ENCODE data around the gene KHSRP. TPM values are rescaled to one million over a fixed set of nuclear protein-coding genes. Genes with fewer than 3 reads are reported as not detected.
A peak's percentile ranks its signal among the peaks of the same experiment; 100 is the strongest.

Gene KHSRP
- total RNA-seq, 1 donor = 118 TPM

DNA sequence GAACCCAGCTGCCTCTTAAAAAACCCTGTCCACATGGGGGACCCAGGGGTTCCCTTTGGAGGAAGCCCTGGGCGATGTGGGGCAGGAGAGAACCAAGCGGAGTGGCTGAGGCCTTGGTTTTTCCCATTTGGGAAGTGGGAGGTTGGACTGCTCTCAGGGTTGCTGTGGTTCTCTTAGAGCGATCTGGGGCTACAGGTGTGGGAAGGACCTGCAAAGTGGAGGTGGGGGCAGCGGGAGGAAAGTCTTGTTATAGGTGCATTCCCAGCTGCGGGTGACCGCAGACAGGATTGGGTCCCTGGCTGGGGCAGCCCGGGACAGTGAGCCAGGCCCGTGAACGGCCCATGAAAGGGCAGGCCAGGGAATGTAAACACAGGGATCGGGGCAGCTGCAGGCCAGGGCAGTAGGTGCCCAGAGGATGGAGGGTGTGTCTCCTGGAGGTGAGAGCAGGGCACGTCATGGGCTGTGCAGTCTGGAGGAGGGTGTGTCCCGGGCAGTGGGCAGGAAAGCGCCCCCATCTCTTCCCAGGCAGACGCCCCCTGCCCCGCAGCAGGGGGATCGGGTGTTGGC is 34.2 kb upstream of the KHSRP start:
- TF ChIP-seq, protein P1, sequence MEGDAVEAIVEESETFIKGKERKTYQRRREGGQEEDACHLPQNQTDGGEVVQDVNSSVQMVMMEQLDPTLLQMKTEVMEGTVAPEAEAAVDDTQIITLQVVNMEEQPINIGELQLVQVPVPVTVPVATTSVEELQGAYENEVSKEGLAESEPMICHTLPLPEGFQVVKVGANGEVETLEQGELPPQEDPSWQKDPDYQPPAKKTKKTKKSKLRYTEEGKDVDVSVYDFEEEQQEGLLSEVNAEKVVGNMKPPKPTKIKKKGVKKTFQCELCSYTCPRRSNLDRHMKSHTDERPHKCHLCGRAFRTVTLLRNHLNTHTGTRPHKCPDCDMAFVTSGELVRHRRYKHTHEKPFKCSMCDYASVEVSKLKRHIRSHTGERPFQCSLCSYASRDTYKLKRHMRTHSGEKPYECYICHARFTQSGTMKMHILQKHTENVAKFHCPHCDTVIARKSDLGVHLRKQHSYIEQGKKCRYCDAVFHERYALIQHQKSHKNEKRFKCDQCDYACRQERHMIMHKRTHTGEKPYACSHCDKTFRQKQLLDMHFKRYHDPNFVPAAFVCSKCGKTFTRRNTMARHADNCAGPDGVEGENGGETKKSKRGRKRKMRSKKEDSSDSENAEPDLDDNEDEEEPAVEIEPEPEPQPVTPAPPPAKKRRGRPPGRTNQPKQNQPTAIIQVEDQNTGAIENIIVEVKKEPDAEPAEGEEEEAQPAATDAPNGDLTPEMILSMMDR (IDR thresholded peaks at IDR 0.05; ENCODE audit: insufficient read depth, low read depth, low read length) = no peak
- DNase-seq (ENCODE audit: low read depth) = no peak
- peak overlapping the region; percentile 77 for H3K4me3 ChIP-seq (ENCODE audit: low read depth, low read length)

DNA sequence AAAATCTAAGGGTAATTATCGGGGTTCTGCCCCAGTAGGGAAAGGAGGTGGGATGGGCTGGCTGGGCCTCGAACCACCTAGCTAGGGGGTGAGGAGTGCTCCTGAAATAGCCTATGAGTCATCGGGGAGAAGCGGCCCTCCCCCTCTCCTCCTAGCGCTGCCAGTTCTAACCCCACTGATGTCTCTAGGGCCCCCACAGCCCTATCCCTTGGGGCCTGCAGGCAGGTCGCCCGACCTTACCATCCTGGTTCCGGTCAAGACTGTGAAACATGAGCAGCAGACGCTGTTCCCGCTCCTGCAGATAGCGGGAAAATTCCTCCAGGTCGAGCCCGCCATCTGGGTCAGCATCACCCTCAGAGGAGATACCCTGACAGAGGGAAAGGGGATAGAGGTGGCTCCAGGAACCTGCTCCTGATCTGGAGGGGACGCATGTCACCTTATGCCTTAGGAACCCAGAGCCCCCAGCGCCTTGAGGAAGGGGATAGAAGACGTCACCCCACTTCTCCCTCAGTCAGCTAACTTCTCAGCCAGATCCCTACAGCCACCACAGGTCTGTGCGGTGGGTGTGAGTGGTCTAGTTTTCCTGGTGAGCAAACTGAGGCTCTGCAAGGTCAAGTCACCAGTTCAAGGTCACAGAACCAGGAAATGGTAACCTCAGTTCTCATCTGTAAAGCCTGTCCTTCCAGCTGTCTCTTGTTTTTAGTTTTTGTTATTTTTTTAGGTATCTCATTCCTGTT is 33.5 kb upstream of the KHSRP start:
- no peak for DNase-seq (ENCODE audit: low read depth)
- TF ChIP-seq, protein P1 (IDR thresholded peaks at IDR 0.05; ENCODE audit: insufficient read depth, low read depth, low read length) = no peak

DNA sequence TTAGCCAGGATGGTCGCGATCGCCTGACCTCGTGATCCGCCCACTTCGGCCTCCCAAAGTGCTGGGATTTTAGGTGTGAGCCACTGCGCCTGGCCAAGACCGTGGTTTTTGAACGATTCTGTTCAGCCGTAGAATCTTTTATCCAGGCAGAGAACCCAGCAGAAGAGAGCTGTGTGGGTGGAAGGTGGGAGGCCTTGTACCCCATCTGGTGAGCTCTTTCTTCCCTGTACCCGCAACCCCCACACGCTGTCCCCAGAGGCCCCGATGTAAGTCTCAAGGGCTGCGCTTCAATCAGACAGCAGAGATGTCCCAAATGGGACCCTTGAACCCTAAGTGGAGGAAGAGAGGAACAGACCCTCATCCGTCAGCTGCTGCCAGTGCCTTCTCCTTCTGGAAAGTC is 31.3 kb upstream of the KHSRP start:
- H3K4me3 ChIP-seq (ENCODE audit: low read depth, low read length) = no peak overlapping the region
- TF ChIP-seq, protein P1 (IDR thresholded peaks at IDR 0.05; ENCODE audit: insufficient read depth, low read depth, low read length) = no peak
- DNase-seq (ENCODE audit: low read depth) = no peak

More for the DNA sequence above, 33.5 kb upstream of the KHSRP start:
- no peak overlapping the region for H3K4me3 ChIP-seq (ENCODE audit: low read depth, low read length)

DNA sequence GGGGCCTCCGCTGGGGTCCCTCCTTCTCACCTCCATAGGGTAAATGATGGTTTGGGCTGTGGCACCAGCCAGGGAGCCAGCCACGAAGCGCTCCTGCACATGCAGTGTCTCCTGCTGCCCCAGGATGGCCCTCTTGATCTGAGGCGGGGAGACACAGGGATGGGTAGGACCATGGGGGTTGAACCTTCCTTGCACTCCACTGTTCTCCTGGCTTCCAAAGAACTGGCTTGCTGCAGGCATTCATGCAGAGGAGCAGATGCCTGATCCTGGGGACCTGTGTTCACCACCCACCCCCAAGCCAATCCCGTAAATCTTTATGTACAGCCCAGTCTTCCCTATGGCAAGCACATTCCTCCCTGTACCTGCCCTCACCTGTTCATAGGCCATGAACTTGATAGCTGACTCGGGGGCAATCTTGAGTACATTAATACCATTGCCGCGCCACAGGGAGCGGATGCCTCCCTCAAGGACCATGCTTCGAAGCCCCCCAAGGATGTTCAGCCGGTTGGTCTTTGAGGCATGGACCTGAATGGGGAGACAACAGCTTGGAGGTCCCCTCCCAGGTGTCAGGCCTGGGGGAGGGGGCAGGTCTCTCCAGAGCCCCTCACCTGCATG is 29.4 kb upstream of the KHSRP start:
- H3K4me3 ChIP-seq (ENCODE audit: low read depth, low read length) = no peak overlapping the region
- TF ChIP-seq, protein P1 (IDR thresholded peaks at IDR 0.05; ENCODE audit: insufficient read depth, low read depth, low read length) = no peak
- no peak for DNase-seq (ENCODE audit: low read depth)

DNA sequence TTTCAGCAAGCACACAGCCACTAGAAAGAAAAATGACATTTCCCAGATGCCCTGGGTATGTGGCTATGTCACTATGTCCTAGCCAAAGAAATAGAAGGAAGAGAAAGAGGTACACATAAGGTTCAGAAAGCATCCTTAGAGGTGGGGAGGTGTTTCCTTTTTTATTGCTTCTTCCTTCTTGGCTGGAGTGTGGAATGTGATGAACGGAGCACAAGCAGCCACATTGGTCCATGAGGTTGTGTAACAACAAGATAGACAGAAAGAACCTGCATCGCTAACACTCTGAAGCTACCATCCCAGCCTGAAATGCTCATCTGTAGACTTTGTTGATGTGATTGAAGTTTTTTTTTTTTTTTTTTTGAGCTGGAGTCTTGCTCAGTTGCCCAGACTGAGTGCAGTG is 28.3 kb upstream of the KHSRP start:
- TF ChIP-seq, protein P1 (IDR thresholded peaks at IDR 0.05; ENCODE audit: insufficient read depth, low read depth, low read length) = no peak
- no peak overlapping the region for H3K4me3 ChIP-seq (ENCODE audit: low read depth, low read length)
- no peak for DNase-seq (ENCODE audit: low read depth)

DNA sequence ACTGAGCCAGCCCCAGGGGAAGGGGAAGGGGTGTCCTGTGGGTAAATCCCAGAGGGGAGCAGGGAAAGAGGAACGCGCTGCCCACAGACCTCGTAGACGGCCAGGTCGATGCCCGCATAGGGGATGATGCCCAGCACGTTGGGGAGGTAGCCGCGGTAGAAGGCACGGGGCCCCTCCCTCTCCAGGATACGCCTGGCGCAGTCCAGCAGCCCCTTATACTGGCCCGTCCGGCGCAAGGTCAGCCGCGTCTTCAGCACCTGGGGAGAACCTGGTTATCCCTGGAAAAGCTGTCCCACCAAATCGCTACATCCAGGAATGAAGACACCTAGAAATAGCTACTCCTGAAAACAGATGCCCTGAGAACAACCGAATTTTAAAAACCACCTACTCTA is 27.6 kb upstream of the KHSRP start:
- DNase-seq (ENCODE audit: low read depth) = no peak
- no peak overlapping the region for H3K4me3 ChIP-seq (ENCODE audit: low read depth, low read length)
- TF ChIP-seq, protein P1 (IDR thresholded peaks at IDR 0.05; ENCODE audit: insufficient read depth, low read depth, low read length) = no peak

Measured in fibroblast of villous mesenchyme (primary cell).